ENCODE measurements around the gene FBXL15. TPM values are rescaled to one million over a fixed set of nuclear protein-coding genes. Genes with fewer than 3 reads are reported as not detected.

Gene FBXL15
- total and polyA plus RNA-seq, 2 of the 13 experiments (the other 11 are each of a cell fraction or from before 2014, with no cell fraction given): 4.3 to 8.3 TPM

- peak; percentile 34 for TF ChIP-seq TEAD3 (CRISPR knock-in tag; optimal IDR thresholded peaks at IDR 0.05; ENCODE audit: borderline replicate concordance)
- TF ChIP-seq ZFP90 (CRISPR knock-in tag; IDR thresholded peaks at IDR 0.05; ENCODE audit: borderline replicate concordance): peak; percentile 75; the same call in 1 of the 2 replicates
- TF ChIP-seq GFI1 (CRISPR knock-in tag; IDR thresholded peaks at IDR 0.05; ENCODE audit: borderline replicate concordance): 0 out of 2 replicates have a peak, but pooled peaks have one; percentile 42
- peak; percentile 67; the same call in 1 of the 2 replicates for TF ChIP-seq ATF7-NPFF (CRISPR knock-in tag; IDR thresholded peaks at IDR 0.05; ENCODE audit: low read depth)
- TF ChIP-seq ZNF672 (CRISPR knock-in tag; IDR thresholded peaks at IDR 0.05): no peak
- no peak for TF ChIP-seq SRY (CRISPR knock-in tag; IDR thresholded peaks at IDR 0.05)
- TF ChIP-seq U2AF2 (IDR thresholded peaks at IDR 0.05; ENCODE audit: low read depth, low read length): no peak
- TF ChIP-seq THAP11 (CRISPR knock-in tag; IDR thresholded peaks at IDR 0.05): 0 out of 2 replicates have a peak, but pooled peaks have one; percentile 48
- TF ChIP-seq JUND (CRISPR knock-in tag; IDR thresholded peaks at IDR 0.05): no peak
- TF ChIP-seq NFE2L1 (CRISPR knock-in tag; IDR thresholded peaks at IDR 0.05; ENCODE audit: borderline replicate concordance): no peak
- TF ChIP-seq AKAP8 (CRISPR knock-in tag; IDR thresholded peaks at IDR 0.05): peak; percentile 56; the same call in 1 of the 2 replicates
- TF ChIP-seq PATZ1 (CRISPR knock-in tag; IDR thresholded peaks at IDR 0.05): peak; percentile 63; the same call in 1 of the 2 replicates
- TF ChIP-seq, protein P1, sequence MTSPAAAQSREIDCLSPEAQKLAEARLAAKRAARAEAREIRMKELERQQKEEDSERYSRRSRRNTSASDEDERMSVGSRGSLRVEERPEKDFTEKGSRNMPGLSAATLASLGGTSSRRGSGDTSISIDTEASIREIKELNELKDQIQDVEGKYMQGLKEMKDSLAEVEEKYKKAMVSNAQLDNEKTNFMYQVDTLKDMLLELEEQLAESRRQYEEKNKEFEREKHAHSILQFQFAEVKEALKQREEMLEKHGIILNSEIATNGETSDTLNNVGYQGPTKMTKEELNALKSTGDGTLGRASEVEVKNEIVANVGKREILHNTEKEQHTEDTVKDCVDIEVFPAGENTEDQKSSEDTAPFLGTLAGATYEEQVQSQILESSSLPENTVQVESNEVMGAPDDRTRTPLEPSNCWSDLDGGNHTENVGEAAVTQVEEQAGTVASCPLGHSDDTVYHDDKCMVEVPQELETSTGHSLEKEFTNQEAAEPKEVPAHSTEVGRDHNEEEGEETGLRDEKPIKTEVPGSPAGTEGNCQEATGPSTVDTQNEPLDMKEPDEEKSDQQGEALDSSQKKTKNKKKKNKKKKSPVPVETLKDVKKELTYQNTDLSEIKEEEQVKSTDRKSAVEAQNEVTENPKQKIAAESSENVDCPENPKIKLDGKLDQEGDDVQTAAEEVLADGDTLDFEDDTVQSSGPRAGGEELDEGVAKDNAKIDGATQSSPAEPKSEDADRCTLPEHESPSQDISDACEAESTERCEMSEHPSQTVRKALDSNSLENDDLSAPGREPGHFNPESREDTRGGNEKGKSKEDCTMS (CRISPR knock-in tag; conservative IDR thresholded peaks at IDR 0.05): no peak
- no peak for TF ChIP-seq RFXANK (CRISPR knock-in tag; IDR thresholded peaks at IDR 0.05)
- no peak for TF ChIP-seq ZNF280D (CRISPR knock-in tag; IDR thresholded peaks at IDR 0.05)
- no peak for TF ChIP-seq ZNF441 (CRISPR knock-in tag; IDR thresholded peaks at IDR 0.05; ENCODE audit: borderline replicate concordance)
- TF ChIP-seq HNRNPH1 (optimal IDR thresholded peaks at IDR 0.05; ENCODE audit: low read depth, low read length): no peak
- no peak for TF ChIP-seq CCDC6 (CRISPR knock-in tag; IDR thresholded peaks at IDR 0.05)
- no peak for TF ChIP-seq MAFK (conservative IDR thresholded peaks at IDR 0.05 in 1 of 2, IDR thresholded peaks at IDR 0.05 in 1 of 2; ENCODE audit: low read length in 2 of 2)
- TF ChIP-seq, protein P2, sequence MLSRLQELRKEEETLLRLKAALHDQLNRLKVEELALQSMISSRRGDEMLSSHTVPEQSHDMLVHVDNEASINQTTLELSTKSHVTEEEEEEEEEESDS (CRISPR knock-in tag; IDR thresholded peaks at IDR 0.05; ENCODE audit: borderline replicate concordance): no peak
- no peak for TF ChIP-seq SETDB1 (CRISPR knock-in tag; IDR thresholded peaks at IDR 0.05; ENCODE audit: borderline replicate concordance)
Observed at GRCh38 chr10:102419269-102420180, 1.1 kb upstream of the FBXL15 start (continued).

All from HepG2 (cell line).